Nephron progenitor cell (in vitro differentiated cells): ENCODE data around the gene AOPEP.

Source experiments
- DNase-seq: peaks from one replicate; pipeline ENCODE4 v3.0.0; 2021
- H3K27ac Mint-ChIP-seq: 2 replicates; pipeline ENCODE4 v1.8.0; 2021; ENCODE audit warnings: mild to moderate bottlenecking, moderate library complexity, mixed read lengths
- H3K27me3 Mint-ChIP-seq: 2 replicates; pipeline ENCODE4 v1.8.0; 2021; ENCODE audit warnings: mild to moderate bottlenecking, low read depth, mixed read lengths; ENCODE audit not compliant: poor library complexity
- H3K36me3 Mint-ChIP-seq: 2 replicates; pipeline ENCODE4 v1.8.0; 2021; ENCODE audit warnings: low read depth, mixed read lengths
- H3K4me1 Mint-ChIP-seq: 2 replicates; pipeline ENCODE4 v1.8.0; 2021; ENCODE audit warnings: mixed read lengths
- H3K4me3 Mint-ChIP-seq: 2 replicates; pipeline ENCODE4 v1.8.0; 2021; ENCODE audit warnings: mild to moderate bottlenecking, moderate library complexity, mixed read lengths
- H3K9me3 Mint-ChIP-seq: 2 replicates; pipeline ENCODE4 v1.8.0; 2021; ENCODE audit warnings: mild to moderate bottlenecking, moderate library complexity, mixed read lengths
- TF ChIP-seq, protein P1 (sequence below): fragments of 200-600 bp; sonication (generic); IDR thresholded peaks from 2 replicates; pipeline ENCODE4 v1.5.0; 2021; ENCODE audit warnings: antibody characterized with exemption

AOPEP gene

DNA sequence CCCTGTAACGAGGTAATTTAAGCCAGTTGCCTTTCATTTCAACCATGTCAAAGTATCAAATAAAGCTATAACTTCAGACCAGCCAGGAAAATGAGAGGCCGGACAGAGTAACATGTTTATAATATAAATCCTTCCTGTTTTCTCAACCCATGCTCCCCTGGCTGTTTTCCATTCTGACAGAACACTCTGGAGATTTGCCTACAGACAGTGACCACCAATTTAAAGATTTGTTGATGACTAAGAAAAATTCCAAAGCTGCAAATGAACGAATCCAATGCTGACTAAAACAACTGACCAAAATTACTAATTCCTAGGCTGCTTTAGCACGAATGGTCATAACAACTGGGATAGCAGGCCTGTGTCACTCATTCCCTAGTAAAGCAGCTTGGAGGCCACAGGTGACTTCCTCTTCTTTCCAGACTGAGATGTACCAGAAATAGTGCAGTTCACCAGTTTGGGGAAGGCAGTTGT is 141.4 kb downstream of the AOPEP start:
- TF ChIP-seq, protein P1, sequence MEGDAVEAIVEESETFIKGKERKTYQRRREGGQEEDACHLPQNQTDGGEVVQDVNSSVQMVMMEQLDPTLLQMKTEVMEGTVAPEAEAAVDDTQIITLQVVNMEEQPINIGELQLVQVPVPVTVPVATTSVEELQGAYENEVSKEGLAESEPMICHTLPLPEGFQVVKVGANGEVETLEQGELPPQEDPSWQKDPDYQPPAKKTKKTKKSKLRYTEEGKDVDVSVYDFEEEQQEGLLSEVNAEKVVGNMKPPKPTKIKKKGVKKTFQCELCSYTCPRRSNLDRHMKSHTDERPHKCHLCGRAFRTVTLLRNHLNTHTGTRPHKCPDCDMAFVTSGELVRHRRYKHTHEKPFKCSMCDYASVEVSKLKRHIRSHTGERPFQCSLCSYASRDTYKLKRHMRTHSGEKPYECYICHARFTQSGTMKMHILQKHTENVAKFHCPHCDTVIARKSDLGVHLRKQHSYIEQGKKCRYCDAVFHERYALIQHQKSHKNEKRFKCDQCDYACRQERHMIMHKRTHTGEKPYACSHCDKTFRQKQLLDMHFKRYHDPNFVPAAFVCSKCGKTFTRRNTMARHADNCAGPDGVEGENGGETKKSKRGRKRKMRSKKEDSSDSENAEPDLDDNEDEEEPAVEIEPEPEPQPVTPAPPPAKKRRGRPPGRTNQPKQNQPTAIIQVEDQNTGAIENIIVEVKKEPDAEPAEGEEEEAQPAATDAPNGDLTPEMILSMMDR, result no peak
- peak overlapping the region; percentile 96 for H3K27ac Mint-ChIP-seq
- H3K4me1 Mint-ChIP-seq, result peaks cover 91% of the 10 kb centered on the region
- DNase-seq, result no peak
- peaks cover 4% of the 10 kb centered on the region for H3K27me3 Mint-ChIP-seq
- no peaks in the 10 kb centered on the region for H3K9me3 Mint-ChIP-seq
- no peaks in the 10 kb centered on the region for H3K36me3 Mint-ChIP-seq
- H3K4me3 Mint-ChIP-seq, result peak overlapping the region; percentile 29

DNA sequence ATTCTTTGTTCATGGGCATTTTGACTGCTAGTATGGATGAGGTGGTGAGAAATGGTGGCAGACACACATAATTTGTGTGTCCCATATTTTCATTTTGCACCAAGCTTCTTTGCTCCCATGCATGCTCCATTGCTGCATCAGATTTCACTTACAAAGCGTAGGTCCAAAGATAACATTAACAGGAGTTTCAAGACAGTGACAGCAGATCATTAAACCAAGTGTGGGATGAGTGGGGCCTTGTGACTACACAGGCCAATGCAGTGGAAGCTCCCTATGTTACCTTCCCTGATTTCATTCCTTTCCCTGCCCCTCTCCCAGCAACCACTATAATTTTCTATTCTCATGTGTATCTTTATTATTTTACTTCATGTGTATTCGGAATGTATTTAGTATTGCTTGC is 142.0 kb downstream of the AOPEP start:
- Mint-ChIP-seq H3K4me3 (no peak overlapping the region), H3K27me3 (peaks cover 4% of the 10 kb centered on the region), H3K27ac (peak overlapping the region; percentile 96), H3K36me3 (no peaks in the 10 kb centered on the region), H3K4me1 (peaks cover 96% of the 10 kb centered on the region), H3K9me3 (no peaks in the 10 kb centered on the region)
- TF ChIP-seq, protein P1, result no peak
- no peak for DNase-seq

DNA sequence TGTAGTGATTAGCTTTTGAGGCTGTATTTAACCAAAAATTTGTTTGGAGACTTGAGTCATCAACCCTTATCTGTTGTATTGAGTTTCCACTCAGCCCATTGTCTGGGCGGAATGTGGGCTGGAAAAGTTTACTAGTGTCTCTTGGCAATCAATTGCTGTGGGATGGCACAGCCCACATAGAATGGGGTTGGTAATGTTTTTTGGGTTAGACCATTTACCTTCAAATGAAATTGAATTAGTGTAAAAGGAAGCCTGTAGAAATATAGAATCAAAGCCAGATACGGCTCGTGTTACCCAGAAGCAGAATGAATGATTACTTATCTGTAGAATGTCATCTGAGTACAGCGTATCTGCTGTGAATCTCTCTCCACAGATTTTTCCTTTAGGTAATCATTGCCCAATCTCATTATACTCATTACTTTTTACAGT is 142.9 kb downstream of the AOPEP start:
- Mint-ChIP-seq H3K4me1 (peaks cover 91% of the 10 kb centered on the region), H3K27ac (no peak overlapping the region), H3K36me3 (no peaks in the 10 kb centered on the region), H3K27me3 (peaks cover 4% of the 10 kb centered on the region), H3K4me3 (no peak overlapping the region), H3K9me3 (no peaks in the 10 kb centered on the region)
- TF ChIP-seq, protein P1, result no peak
- no peak for DNase-seq

DNA sequence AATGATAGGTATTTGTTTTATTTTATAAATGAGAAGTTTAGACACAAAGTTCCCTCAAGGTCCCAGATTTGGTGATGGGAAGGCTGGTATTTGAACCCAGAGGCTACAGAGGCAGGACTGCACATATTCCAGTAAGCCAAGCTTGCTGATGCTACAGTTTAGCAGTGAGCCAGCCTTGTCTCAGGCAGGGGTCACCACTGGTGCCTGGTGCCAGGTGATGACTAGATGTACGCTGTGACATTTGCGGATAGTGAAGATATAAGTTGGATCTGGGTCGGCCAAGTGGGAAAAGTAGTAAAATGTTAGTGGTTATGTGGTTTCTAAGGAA is 143.9 kb downstream of the AOPEP start:
- Mint-ChIP-seq H3K4me3 (no peak overlapping the region), H3K4me1 (peaks cover 91% of the 10 kb centered on the region), H3K9me3 (no peaks in the 10 kb centered on the region), H3K27ac (peak overlapping the region; percentile 72), H3K27me3 (peaks cover 4% of the 10 kb centered on the region), H3K36me3 (no peaks in the 10 kb centered on the region)
- TF ChIP-seq, protein P1, result no peak
- DNase-seq, result no peak

DNA sequence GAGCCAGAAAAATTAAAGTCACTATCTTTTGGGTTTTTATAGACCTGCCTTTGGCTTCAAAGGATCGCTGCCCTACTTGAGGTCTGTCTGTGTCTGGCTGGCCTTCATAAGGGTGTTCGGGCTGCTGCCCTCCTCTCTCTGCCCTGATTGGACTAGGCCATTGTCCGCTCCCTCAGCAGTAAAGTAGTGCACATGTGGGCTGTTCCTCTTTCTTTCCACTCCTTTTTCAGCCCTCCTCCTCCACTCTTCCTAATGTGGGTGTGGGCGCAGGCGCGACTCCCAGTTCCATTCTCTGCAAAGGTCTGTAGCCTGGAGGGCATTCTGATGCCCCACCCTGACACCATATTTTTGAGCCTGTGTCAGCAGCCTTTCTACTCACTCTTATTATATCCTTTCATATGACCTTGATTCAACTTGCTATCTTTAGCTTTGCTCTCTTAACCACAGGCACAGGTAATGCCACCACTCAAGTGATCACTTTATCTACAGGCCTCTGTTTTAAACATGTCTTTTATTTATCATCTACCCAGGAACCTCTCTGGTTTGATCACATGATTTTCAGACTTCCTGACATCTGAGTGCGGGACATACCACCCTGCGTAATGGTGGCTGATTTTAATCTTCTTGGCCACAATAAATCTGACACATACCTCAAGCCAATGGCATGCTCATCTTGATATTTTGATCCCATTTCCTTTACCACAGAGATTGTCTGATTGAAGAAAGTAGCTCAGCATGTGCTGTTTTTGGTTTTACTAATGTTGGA is 144.5 kb downstream of the AOPEP start:
- H3K36me3 Mint-ChIP-seq, result peaks cover 5% of the 10 kb centered on the region
- H3K4me1 Mint-ChIP-seq, result peaks cover 91% of the 10 kb centered on the region
- no peaks in the 10 kb centered on the region for H3K9me3 Mint-ChIP-seq
- DNase-seq, result no peak
- peak overlapping the region; percentile 72 for H3K27ac Mint-ChIP-seq
- no peak overlapping the region for H3K4me3 Mint-ChIP-seq
- TF ChIP-seq, protein P1, result no peak
- peaks cover 4% of the 10 kb centered on the region for H3K27me3 Mint-ChIP-seq
